ENCODE measurements around the gene DAP. TPM values are rescaled to one million over a fixed set of nuclear protein-coding genes. Genes with fewer than 3 reads are reported as not detected.
"Not testable (repeated sequence)": the region's sequence is repeated elsewhere in the genome, so short reads cannot be mapped to it uniquely, and the experiment has no call there.

The DAP gene
- total RNA-seq, 2 experiments from 2014 or later, result 61.0 to 61.2 TPM

DNA sequence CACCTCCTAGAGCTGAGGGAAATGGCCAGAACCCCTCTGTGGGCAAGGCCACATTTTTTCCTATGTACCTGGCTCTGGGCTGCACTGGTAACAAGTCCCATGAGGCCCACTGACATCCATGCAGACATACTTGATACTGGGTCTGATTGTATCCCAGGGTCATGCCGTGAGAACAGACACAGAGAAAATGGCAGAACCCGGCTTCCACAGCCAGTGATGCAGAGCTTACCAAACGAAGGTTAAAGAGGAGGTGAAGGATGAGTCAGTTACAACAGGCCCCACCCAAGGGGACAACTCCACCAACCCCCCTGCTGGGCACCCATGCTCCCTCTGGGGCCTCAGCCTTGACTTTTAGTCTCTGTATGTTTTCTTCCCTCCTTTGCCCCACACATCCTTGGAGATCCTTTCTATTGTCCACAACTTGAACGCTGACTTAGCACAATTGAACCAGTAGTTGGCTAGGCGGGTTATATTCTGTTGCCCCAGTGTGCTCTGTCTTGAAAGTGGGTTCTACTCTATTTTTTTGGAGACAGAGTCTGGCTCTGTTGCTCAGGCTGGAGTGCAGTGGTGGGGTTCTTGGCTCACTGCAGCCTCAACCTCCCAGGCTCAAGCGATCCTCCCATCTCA is 93.5 kb downstream of the DAP start:
- ATAC-seq (no peak), DNase-seq (no peak)
- Mint-ChIP-seq H3K4me3 (no peak overlapping the region), H3K4me1 (ENCODE audit: low read depth) (peaks cover 2% of the 10 kb centered on the region), H3K9me3 (ENCODE audit: insufficient read depth) (no peaks in the 10 kb centered on the region), H3K27me3 (ENCODE audit: low read depth) (no peaks in the 10 kb centered on the region), H3K36me3 (ENCODE audit: low read depth) (no peaks in the 10 kb centered on the region), H3K27ac (no peak overlapping the region)
- ChIA-PET POLR2A (no interaction called here), CTCF (no interaction called here)

DNA sequence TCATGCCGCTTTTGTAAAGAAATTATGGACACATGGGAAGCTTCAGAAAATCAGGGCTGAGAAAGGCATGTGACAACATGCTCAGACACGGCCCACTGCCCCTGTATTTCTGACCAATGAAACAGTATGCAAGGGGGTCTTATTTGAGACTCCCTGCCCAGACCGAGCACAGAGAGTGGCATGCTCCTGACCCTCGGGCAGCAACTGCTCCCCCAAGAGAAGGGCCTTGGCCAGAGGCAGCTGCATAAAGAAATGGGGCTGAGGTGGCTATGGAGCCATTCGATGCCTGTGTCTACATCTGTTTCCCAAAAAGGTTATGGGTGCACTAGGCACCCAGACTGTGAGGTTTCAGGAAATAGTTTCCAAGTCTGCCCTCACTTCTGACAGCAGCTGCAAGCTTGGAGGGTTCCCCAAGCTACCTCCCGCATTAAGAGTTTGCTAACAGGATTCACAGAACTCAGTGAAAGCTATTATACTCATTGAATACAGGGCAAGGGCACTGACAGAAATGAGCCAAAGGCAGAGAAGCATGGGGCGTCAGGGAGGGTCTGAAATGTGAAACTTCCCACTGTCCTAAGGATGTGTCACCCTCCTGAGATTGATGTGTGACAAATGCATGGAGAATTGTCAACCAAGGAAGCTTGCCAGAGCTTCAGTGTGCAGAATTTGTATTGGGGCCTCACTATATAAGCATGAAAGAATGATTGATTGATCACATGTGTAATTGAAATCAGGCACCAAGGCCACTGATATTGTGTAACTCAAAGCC is 94.3 kb downstream of the DAP start:
- Mint-ChIP-seq H3K4me3 (no peak overlapping the region), H3K36me3 (ENCODE audit: low read depth) (no peaks in the 10 kb centered on the region), H3K27me3 (ENCODE audit: low read depth) (no peaks in the 10 kb centered on the region), H3K9me3 (ENCODE audit: insufficient read depth) (no peaks in the 10 kb centered on the region), H3K27ac (no peak overlapping the region), H3K4me1 (ENCODE audit: low read depth) (peaks cover 2% of the 10 kb centered on the region)
- no peak for DNase-seq
- POLR2A ChIA-PET, result interaction anchor here (0.6 kb wide), 1 partner anchor 475 kb away, joined by 3 read pairs; no protein-coding TSS in a partner anchor
- no peak for ATAC-seq
- CTCF ChIA-PET, result no interaction called here

DNA sequence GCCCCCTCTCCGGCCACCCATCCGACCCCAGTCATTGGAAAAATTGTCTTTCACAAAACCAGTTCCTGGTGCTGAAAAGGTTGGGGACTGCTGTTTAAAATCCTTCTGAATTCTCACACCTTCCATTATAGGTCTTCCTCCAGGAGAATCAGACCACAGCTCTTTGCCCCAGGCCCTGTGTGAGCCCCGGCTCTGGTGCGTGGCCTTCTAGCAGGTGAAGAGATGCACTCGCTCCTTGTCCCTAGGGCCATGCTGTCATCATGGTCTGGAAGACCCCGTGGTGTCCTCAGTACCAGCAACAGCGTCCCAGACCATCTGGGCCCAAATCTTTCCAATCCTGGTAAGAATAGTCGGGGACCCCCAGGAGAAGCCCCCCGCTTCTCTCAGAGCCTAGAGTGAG is 95.2 kb downstream of the DAP start:
- POLR2A ChIA-PET, result no interaction called here
- no peak overlapping the region for H3K27ac Mint-ChIP-seq

DNA sequence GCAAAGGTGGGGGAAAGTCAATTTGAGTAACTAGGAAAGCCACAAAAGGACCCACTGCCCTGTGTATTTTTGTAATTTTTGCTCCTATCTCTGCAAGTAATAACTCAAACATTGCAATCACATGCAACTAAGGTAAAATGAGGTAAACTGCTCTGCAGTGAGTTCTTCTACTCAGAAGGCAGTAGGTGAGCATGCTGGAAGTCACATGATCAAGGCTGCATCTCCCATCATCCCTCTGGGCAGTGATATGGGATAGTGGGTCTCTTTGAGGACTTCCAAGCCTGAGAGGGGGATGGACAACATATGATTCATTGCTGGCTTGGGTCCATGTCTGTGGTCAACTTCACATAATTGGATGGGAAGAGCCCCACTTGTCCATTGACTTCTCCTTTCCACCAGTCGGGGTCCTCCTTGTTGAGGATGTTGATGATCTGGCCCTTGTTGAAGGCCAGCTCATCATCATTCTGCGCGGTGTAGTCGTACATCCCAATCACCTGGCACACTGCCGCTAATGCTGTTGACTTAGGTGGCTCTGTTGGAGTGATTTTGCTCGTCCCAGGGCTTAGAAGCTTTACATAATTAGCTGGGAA is 96.8 kb downstream of the DAP start:
- POLR2A ChIA-PET; H3K27ac Mint-ChIP-seq; H3K36me3 Mint-ChIP-seq (ENCODE audit: low read depth); CTCF ChIA-PET; H3K9me3 Mint-ChIP-seq (ENCODE audit: insufficient read depth); DNase-seq; ATAC-seq; H3K4me1 Mint-ChIP-seq (ENCODE audit: low read depth); H3K27me3 Mint-ChIP-seq (ENCODE audit: low read depth); H3K4me3 Mint-ChIP-seq: not testable (repeated sequence)

More for the DNA sequence above, 95.2 kb downstream of the DAP start:
- Mint-ChIP-seq H3K9me3 (ENCODE audit: insufficient read depth) (no peaks in the 10 kb centered on the region), H3K4me3 (no peak overlapping the region), H3K4me1 (ENCODE audit: low read depth) (peaks cover under 1% of the 10 kb centered on the region), H3K36me3 (ENCODE audit: low read depth) (no peaks in the 10 kb centered on the region), H3K27me3 (ENCODE audit: low read depth) (no peaks in the 10 kb centered on the region)
- ATAC-seq (no peak), DNase-seq (no peak)
- CTCF ChIA-PET, result no interaction called here

- ATAC-seq, result no peak
- Mint-ChIP-seq H3K9me3 (ENCODE audit: insufficient read depth) (no peaks in the 10 kb centered on the region), H3K36me3 (ENCODE audit: low read depth) (no peaks in the 10 kb centered on the region), H3K27me3 (ENCODE audit: low read depth) (no peaks in the 10 kb centered on the region), H3K27ac (no peak overlapping the region), H3K4me3 (no peak overlapping the region), H3K4me1 (ENCODE audit: low read depth) (no peaks in the 10 kb centered on the region)
- ChIA-PET POLR2A (no interaction called here), CTCF (no interaction called here)
- DNase-seq, result no peak
Observed at GRCh38 chr5:10663489-10664179, 97.4 kb downstream of the DAP start.

DNA sequence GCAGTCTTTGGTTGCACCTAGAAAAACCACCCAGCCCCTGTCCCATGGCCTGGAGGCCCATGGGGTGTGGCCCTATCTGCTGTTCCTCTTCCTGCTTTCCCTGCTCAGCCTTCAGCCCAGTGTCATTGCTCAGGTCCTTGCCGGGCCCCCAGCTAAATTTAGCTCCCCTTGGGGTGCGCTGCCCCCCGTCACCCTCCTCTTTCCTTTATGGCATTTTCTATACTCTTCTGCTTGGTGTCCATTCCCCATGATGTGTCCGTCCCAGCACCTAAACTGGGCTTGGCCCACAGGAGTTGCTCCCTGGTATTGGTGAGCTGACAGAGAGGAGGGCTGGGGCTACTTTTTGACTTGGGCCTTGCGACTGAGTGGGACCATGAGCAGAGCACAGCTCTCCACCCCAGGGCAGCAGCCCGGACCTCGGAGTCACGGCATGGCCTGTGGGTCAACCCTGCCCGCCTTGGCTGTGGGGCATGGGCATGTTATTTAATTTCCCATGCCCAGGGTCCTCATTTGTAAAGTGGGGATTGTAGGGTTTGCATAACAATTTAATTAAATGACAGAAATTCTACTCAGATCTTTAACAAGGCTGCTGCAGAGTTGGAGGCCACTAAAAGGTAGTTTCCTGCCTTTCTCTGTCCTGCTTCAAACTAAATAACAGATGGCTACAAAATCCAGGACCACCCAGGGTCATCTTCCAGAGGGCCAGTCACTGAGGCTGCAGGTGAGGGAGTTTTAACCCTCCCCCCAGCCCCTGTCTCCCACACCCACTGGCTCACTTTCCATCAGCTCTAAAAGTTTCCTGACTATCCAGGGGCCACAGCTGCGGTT is 98.2 kb downstream of the DAP start:
- ChIA-PET CTCF (interaction anchor here (0.6 kb wide), 1 partner anchor 211 kb away, joined by 3 read pairs; no protein-coding TSS in a partner anchor), POLR2A (no interaction called here)
- DNase-seq, result no peak
- no peaks in the 10 kb centered on the region for H3K36me3 Mint-ChIP-seq (ENCODE audit: low read depth)
- no peak for ATAC-seq
- H3K27me3 Mint-ChIP-seq (ENCODE audit: low read depth), result no peaks in the 10 kb centered on the region
- H3K4me1 Mint-ChIP-seq (ENCODE audit: low read depth), result no peaks in the 10 kb centered on the region
- no peak overlapping the region for H3K4me3 Mint-ChIP-seq
- no peak overlapping the region for H3K27ac Mint-ChIP-seq
- no peaks in the 10 kb centered on the region for H3K9me3 Mint-ChIP-seq (ENCODE audit: insufficient read depth)

DNA sequence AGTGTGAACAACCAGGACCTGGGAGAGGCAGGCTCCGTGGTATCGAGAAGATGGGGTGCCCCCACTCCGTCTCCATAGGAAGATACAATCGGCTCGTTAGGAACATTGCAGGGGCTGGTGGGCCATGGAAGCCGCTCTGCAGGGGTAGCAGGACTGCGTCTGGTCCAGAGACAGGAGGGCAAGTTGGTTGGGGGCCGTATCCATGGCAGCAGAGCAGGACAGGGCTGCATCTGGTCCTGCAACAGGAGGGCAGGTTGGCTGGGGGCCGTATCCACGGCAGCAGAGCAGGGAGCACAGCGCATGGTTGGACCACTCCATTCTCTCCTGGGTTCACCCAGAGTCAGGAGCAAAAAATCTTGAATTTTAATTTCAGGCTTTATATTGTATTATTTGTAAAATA is 99.0 kb downstream of the DAP start:
- no peak overlapping the region for H3K27ac Mint-ChIP-seq
- DNase-seq, result no peak
- no peaks in the 10 kb centered on the region for H3K36me3 Mint-ChIP-seq (ENCODE audit: low read depth)
- CTCF ChIA-PET, result no interaction called here
- POLR2A ChIA-PET, result no interaction called here
- H3K4me1 Mint-ChIP-seq (ENCODE audit: low read depth), result no peaks in the 10 kb centered on the region
- no peaks in the 10 kb centered on the region for H3K9me3 Mint-ChIP-seq (ENCODE audit: insufficient read depth)
- H3K4me3 Mint-ChIP-seq, result no peak overlapping the region
- no peak for ATAC-seq
- H3K27me3 Mint-ChIP-seq (ENCODE audit: low read depth), result no peaks in the 10 kb centered on the region

- no peak for DNase-seq
- Mint-ChIP-seq H3K4me3 (no peak overlapping the region), H3K9me3 (ENCODE audit: insufficient read depth) (no peaks in the 10 kb centered on the region), H3K36me3 (ENCODE audit: low read depth) (no peaks in the 10 kb centered on the region), H3K4me1 (ENCODE audit: low read depth) (no peaks in the 10 kb centered on the region), H3K27ac (no peak overlapping the region), H3K27me3 (ENCODE audit: low read depth) (no peaks in the 10 kb centered on the region)
- CTCF ChIA-PET, result no interaction called here
- ATAC-seq, result no peak
- POLR2A ChIA-PET, result no interaction called here
Observed at GRCh38 chr5:10661401-10661800, 99.6 kb downstream of the DAP start.

GRCh38 chr5:10660720-10661387 is 100.2 kb downstream of the DAP start:
- Mint-ChIP-seq H3K4me3 (no peak overlapping the region), H3K4me1 (ENCODE audit: low read depth) (no peaks in the 10 kb centered on the region), H3K27me3 (ENCODE audit: low read depth) (no peaks in the 10 kb centered on the region), H3K27ac (no peak overlapping the region), H3K36me3 (ENCODE audit: low read depth) (no peaks in the 10 kb centered on the region), H3K9me3 (ENCODE audit: insufficient read depth) (no peaks in the 10 kb centered on the region)
- DNase-seq (no peak), ATAC-seq (no peak)
- ChIA-PET POLR2A (no interaction called here), CTCF (no interaction called here)

DNA sequence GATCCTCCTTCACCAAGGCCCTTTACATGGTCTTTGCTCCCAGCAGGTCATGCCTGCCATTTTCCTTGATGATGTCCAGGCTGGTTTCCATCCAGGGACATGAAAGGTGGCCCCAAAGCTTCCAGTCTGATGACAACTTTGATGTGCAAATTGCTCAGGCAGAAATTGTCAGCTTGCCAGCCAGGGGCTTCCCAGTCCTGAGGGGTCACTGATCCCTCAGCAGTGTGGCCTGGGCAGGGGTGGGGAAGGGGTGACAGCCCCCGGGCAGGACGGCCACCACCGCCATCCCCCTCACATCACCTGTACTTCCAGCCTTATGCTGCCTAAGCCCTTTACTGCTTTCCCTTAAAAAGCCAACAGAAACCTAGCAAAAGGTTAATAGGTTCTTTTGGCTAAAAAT is 100.9 kb downstream of the DAP start:
- Mint-ChIP-seq H3K27me3 (ENCODE audit: low read depth) (no peaks in the 10 kb centered on the region), H3K4me1 (ENCODE audit: low read depth) (no peaks in the 10 kb centered on the region), H3K4me3 (no peak overlapping the region), H3K27ac (no peak overlapping the region), H3K36me3 (ENCODE audit: low read depth) (no peaks in the 10 kb centered on the region), H3K9me3 (ENCODE audit: insufficient read depth) (no peaks in the 10 kb centered on the region)
- no peak for ATAC-seq
- DNase-seq, result no peak
- POLR2A ChIA-PET, result no interaction called here
- CTCF ChIA-PET, result no interaction called here

DNA sequence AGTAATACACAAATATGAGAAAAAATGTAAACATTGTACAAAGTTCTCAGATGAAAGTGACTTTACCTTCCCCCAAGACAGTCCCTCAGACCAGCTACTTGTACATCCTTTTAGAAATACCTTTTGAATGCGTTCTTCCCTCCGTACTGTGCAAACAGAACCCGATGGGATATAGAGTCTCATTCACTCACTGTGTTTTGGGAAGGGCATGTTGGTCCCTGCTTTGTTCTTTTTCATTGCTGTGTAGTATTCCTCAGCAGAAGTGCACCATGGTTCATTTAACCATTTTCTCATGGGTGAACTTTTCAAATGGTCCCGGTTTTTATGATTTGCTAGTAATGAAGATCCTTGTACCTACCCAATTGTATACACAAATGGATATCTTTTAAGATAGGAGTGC is 102.8 kb downstream of the DAP start:
- DNase-seq (no peak), ATAC-seq (no peak)
- no peaks in the 10 kb centered on the region for H3K4me1 Mint-ChIP-seq (ENCODE audit: low read depth)
- no peak overlapping the region for H3K27ac Mint-ChIP-seq
- no peaks in the 10 kb centered on the region for H3K36me3 Mint-ChIP-seq (ENCODE audit: low read depth)
- POLR2A ChIA-PET, result no interaction called here
- no peaks in the 10 kb centered on the region for H3K27me3 Mint-ChIP-seq (ENCODE audit: low read depth)
- CTCF ChIA-PET, result no interaction called here
- no peak overlapping the region for H3K4me3 Mint-ChIP-seq
- no peaks in the 10 kb centered on the region for H3K9me3 Mint-ChIP-seq (ENCODE audit: insufficient read depth)
